DOHH2 (cell line): Measurements from ENCODE around the gene ACAD11.

Source experiments
- EZH2phosphoT487 ChIP-seq: fragments of 200-600 bp; sonication (generic); IDR thresholded peaks from 2 replicates; pipeline ENCODE4 v1.6.1; 2017; ENCODE audit warnings: borderline replicate concordance, mild to moderate bottlenecking, antibody characterized with exemption, low read length, moderate library complexity, mixed read lengths
- TF ChIP-seq, protein P1 (sequence below): fragments of 200-600 bp; sonication (generic); IDR thresholded peaks from one replicate; pipeline ENCODE4 v1.5.1; 2014; ENCODE audit warnings: antibody characterized with exemption, mild to moderate bottlenecking, low read depth, low read length; ENCODE audit not compliant: poor library complexity, severe bottlenecking

DNA sequence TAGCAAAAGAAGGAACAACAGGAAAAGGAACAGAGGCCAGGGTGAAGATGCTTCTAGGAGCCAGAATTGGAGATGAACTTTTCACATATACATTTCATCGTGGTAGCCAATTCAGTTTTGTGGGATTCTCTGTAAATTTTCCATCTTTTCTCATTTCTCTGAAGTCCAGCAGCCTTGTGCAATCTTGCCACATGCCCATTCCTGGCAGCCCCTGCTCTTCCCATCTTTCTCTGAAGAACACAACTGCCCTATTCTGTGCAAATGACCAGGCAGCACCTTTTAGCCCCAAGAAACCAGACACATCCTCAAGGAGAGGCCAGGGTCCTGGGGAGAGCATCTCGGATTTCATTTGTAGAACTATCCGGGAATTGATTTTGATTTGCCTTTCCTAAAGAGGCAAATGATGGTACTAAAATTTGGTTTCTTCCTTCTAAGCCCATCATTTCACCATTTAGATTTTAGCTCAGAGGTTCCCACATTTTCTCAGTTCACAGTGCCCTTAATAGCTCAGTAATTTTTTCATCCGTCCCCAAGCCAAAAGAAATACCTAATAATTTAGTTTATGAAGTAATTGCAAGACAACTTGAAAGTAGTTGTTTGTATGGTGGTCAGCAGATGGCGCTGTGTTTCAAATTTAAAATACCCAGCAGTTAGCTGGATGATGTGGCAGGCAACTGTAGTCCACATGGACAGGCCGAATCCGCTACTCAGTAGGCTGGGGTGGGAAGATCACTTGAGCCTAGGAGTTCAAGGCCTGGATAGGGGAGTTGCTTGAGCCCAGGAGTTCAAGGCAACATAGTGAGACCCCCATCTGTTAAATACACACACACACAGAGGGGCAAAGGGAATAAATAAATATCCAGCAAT is 123.8 kb downstream of the ACAD11 start:
- TF ChIP-seq, protein P1, sequence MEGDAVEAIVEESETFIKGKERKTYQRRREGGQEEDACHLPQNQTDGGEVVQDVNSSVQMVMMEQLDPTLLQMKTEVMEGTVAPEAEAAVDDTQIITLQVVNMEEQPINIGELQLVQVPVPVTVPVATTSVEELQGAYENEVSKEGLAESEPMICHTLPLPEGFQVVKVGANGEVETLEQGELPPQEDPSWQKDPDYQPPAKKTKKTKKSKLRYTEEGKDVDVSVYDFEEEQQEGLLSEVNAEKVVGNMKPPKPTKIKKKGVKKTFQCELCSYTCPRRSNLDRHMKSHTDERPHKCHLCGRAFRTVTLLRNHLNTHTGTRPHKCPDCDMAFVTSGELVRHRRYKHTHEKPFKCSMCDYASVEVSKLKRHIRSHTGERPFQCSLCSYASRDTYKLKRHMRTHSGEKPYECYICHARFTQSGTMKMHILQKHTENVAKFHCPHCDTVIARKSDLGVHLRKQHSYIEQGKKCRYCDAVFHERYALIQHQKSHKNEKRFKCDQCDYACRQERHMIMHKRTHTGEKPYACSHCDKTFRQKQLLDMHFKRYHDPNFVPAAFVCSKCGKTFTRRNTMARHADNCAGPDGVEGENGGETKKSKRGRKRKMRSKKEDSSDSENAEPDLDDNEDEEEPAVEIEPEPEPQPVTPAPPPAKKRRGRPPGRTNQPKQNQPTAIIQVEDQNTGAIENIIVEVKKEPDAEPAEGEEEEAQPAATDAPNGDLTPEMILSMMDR: peak; percentile 80
- no peak for TF ChIP-seq EZH2phosphoT487
